CD14-positive monocyte (primary cell): ENCODE results near the gene EFHC1. TPM values are rescaled to one million over a fixed set of nuclear protein-coding genes. Genes with fewer than 3 reads are reported as not detected.

Experiments
- DNase-seq, 3 donors: peaks; one replicate each; pipeline ENCODE4 v3.0.0-alpha.2; 2011 to 2022
- H2AFZ ChIP-seq: 2 replicates; pipeline ENCODE4 v1.6.0; 2012; ENCODE audit warnings: mild to moderate bottlenecking, low read depth, low read length, inconsistent platforms; ENCODE audit not compliant: insufficient read depth, poor library complexity, severe bottlenecking
- H3K27ac ChIP-seq, 2 donors: 1 replicate in 1 of 2; 2 replicates in 1 of 2; pipeline ENCODE4 v1.5.1; 2012 to 2013; ENCODE audit warnings: low read length in 2 of 2, control low read depth in 1 of 2, inconsistent platforms in 1 of 2, low read depth in 1 of 2, mild to moderate bottlenecking in 1 of 2
- H3K27me3 ChIP-seq, 2 donors: one replicate each; pipeline versions ENCODE4 v1.6.0 to v1.6.1; 2011 to 2013; ENCODE audit warnings: low read length in 2 of 2; ENCODE audit not compliant: control insufficient read depth in 2 of 2, insufficient read depth in 2 of 2
- H3K36me3 ChIP-seq, 2 donors: replicated peaks in 1 of 2; 1 replicate in 1 of 2; 2 replicates in 1 of 2; pipeline versions ENCODE4 v1.5.1 to v1.6.1; 2012 to 2013; ENCODE audit warnings: low read length in 2 of 2, control low read depth in 1 of 2, inconsistent platforms in 1 of 2, mild to moderate bottlenecking in 1 of 2; ENCODE audit not compliant: insufficient read depth in 2 of 2, control insufficient read depth in 1 of 2
- H3K4me1 ChIP-seq, 2 donors: 1 replicate in 1 of 2; 2 replicates in 1 of 2; pipeline versions ENCODE4 v1.5.1 to v1.6.1; 2012 to 2013; ENCODE audit warnings: low read length in 2 of 2, control low read depth in 1 of 2, inconsistent platforms in 1 of 2, mild to moderate bottlenecking in 1 of 2, moderate library complexity in 1 of 2; ENCODE audit not compliant: insufficient read depth in 2 of 2, control insufficient read depth in 1 of 2
- H3K4me2 ChIP-seq: replicated peaks from 2 replicates; pipeline ENCODE3; 2012; ENCODE audit warnings: low read length, moderate library complexity, mild to moderate bottlenecking; ENCODE audit not compliant: poor library complexity, severe bottlenecking; ENCODE audit errors: extremely low read depth
- H3K4me3 ChIP-seq, 3 experiments: fragments of 200-600 bp in 1 of 3; sonication (generic) in 1 of 3; replicated peaks in 1 of 3; 1 replicate in 2 of 3; 2 replicates in 1 of 3; pipeline ENCODE4 v1.5.1; 2011 to 2013; ENCODE audit warnings: low read length in 3 of 3, mild to moderate bottlenecking in 3 of 3, control low read depth in 2 of 3, low read depth in 2 of 3, inconsistent platforms in 1 of 3, moderate library complexity in 1 of 3
- H3K79me2 ChIP-seq: 2 replicates; pipeline ENCODE4 v1.6.0; 2012; ENCODE audit warnings: mild to moderate bottlenecking, control low read depth, inconsistent platforms, low read length, moderate library complexity; ENCODE audit not compliant: insufficient read depth
- H3K9ac ChIP-seq: 2 replicates; pipeline ENCODE4 v1.6.0; 2017; ENCODE audit warnings: low read length, mild to moderate bottlenecking; ENCODE audit not compliant: insufficient read depth, poor library complexity, severe bottlenecking
- H3K9me3 ChIP-seq, 2 donors: replicated peaks in 1 of 2; 1 replicate in 1 of 2; 2 replicates in 1 of 2; pipeline versions ENCODE4 v1.5.1 to v1.6.1; 2012 to 2013; ENCODE audit warnings: low read length in 2 of 2, control low read depth in 1 of 2; ENCODE audit not compliant: control insufficient read depth in 1 of 2, insufficient read depth in 1 of 2
- H4K20me1 ChIP-seq: 2 replicates; pipeline ENCODE4 v1.6.0; 2012; ENCODE audit warnings: mild to moderate bottlenecking, low read length, control low read depth, moderate library complexity; ENCODE audit not compliant: insufficient read depth
- H3K27ac Mint-ChIP-seq, 7 donors: one replicate each; pipeline ENCODE4 v1.8.0; 2020; ENCODE audit warnings: mild to moderate bottlenecking in 7 of 7, mixed read lengths in 7 of 7, moderate library complexity in 6 of 7, inconsistent platforms in 2 of 7
- H3K27me3 Mint-ChIP-seq, 3 donors: one replicate each; pipeline ENCODE4 v1.8.0; 2021 to 2022; ENCODE audit warnings: low read depth in 3 of 3, mild to moderate bottlenecking in 3 of 3, mixed read lengths in 3 of 3, moderate library complexity in 3 of 3, inconsistent platforms in 1 of 3
- H3K36me3 Mint-ChIP-seq, 2 donors: one replicate each; pipeline ENCODE4 v1.8.0; 2020; ENCODE audit warnings: mixed read lengths in 2 of 2, inconsistent platforms in 1 of 2, mild to moderate bottlenecking in 1 of 2
- H3K4me1 Mint-ChIP-seq: one replicate; pipeline ENCODE4 v1.8.0; 2020; ENCODE audit warnings: mild to moderate bottlenecking, mixed read lengths
- H3K4me3 Mint-ChIP-seq, 2 donors: one replicate each; pipeline ENCODE4 v1.8.0; 2020; ENCODE audit warnings: mild to moderate bottlenecking in 2 of 2, mixed read lengths in 2 of 2, moderate library complexity in 1 of 2
- H3K9me3 Mint-ChIP-seq, 7 donors: one replicate each; pipeline ENCODE4 v1.8.0; 2020 to 2022; ENCODE audit warnings: mixed read lengths in 7 of 7, mild to moderate bottlenecking in 6 of 7, moderate library complexity in 6 of 7, inconsistent platforms in 2 of 7
- WGBS: methylation state at CpG from one replicate; pipeline ENCODE4 v1.1.5; 2013; ENCODE audit warnings: missing lambda C conversion rate; ENCODE audit not compliant: insufficient coverage; 5-methylcytosine and 5-hydroxymethylcytosine counted together
- intact Hi-C, 2 donors: fragments of 100-400 bp; cut with micrococcal nuclease; formaldehyde crosslinking; loops; one replicate each; pipeline versions ENCODE4 v1.15.0 to v1.15.1; 2023
- polyA plus RNA-seq, 3 donors: library from polyadenylated mRNA; depleted of rRNA in 1 of 3; unstranded in 2 of 3; stranded (reverse) in 1 of 3; fragments of 300-500 nt in 2 of 3; fragments of >200 nt in 1 of 3; fragmentation: Illumina TruSeq in 2 of 3; gene quantifications; 1 replicate in 2 of 3; 2 replicates in 1 of 3; pipeline ENCODE4 v1.2.3, GENCODE V29; 2012 to 2021
- TF ChIP-seq, protein P1 (sequence below): fragments of 200-600 bp; IDR thresholded peaks from one replicate; pipeline ENCODE4 v1.8.0; 2022; ENCODE audit warnings: antibody characterized with exemption, mild to moderate bottlenecking

Gene EFHC1
- polyA plus RNA-seq, 3 donors, result 0.30 to 13.5 (median 2.3) TPM

DNA sequence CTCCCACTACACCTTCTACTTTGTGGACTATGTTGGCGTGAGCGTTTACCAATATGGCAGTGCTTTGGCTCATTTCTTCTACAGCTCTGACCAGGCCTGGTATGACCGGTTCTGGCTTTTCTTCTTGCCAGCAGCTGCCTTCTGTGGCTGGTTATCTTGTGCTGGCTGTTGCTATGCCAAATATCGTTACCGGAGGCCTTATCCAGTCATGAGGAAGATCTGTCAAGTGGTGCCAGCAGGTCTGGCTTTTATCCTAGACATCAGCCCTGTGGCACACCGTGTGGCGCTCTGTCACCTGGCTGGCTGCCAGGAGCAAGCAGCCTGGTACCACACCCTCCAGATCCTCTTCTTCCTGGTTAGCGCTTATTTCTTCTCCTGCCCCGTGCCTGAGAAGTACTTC is 16.5 kb upstream of the EFHC1 start:
- Mint-ChIP-seq H3K9me3 (peaks cover 0 to 7% (median 0%) of the 10 kb centered on the region in 7 donors), H3K36me3 (peaks cover 26 to 34% of the 10 kb centered on the region in 2 donors), H3K4me3 (no peak overlapping the region), H3K4me1 (peaks cover 3% of the 10 kb centered on the region), H3K27me3 (no peaks in the 10 kb centered on the region), H3K27ac (peak overlapping the region in 1 of 7 donors; percentile 45)
- Histone ChIP-seq H3K4me1 (no peaks in the 10 kb centered on the region), H3K79me2 (no peaks in the 10 kb centered on the region), H3K9me3 (no peaks in the 10 kb centered on the region), H2AFZ (no peak overlapping the region), H3K4me3 (no peak overlapping the region), H3K9ac (no peak overlapping the region), H4K20me1 (peaks cover 4% of the 10 kb centered on the region), H3K27ac (no peak overlapping the region), H3K36me3 (peaks cover 19 to 31% of the 10 kb centered on the region in 2 donors), H3K27me3 (no peaks in the 10 kb centered on the region), H3K4me2 (no peak overlapping the region)
- intact Hi-C loops, result no loop called here
- no peak for DNase-seq
- TF ChIP-seq, protein P1, sequence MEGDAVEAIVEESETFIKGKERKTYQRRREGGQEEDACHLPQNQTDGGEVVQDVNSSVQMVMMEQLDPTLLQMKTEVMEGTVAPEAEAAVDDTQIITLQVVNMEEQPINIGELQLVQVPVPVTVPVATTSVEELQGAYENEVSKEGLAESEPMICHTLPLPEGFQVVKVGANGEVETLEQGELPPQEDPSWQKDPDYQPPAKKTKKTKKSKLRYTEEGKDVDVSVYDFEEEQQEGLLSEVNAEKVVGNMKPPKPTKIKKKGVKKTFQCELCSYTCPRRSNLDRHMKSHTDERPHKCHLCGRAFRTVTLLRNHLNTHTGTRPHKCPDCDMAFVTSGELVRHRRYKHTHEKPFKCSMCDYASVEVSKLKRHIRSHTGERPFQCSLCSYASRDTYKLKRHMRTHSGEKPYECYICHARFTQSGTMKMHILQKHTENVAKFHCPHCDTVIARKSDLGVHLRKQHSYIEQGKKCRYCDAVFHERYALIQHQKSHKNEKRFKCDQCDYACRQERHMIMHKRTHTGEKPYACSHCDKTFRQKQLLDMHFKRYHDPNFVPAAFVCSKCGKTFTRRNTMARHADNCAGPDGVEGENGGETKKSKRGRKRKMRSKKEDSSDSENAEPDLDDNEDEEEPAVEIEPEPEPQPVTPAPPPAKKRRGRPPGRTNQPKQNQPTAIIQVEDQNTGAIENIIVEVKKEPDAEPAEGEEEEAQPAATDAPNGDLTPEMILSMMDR, result no peak
- WGBS, result 86% methylated on average over 8 of the region's 9 CpGs

DNA sequence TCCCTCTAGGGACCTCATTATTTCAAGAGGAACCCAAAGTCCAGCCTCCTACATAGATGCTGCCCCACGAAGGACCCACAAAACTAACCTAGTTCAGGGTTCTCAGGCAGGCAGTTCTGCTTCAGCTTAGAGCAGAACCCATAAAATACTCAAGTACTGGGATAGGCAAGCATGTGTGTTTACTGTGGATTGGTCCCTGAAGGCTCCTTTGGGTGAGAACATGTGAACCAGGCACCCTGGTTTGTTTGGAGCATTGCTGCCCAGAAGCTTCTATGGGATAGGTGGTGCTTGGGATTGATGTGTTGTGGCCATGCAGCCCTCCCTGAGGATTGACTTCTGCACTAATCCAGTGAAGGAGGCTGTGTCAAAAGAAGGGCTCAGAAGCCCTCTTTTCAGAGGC is 14.9 kb upstream of the EFHC1 start:
- H3K27me3 Mint-ChIP-seq, result no peaks in the 10 kb centered on the region
- TF ChIP-seq, protein P1, result no peak
- Histone ChIP-seq H3K36me3 (peaks cover 19 to 31% of the 10 kb centered on the region in 2 donors), H3K27ac (no peak overlapping the region), H3K9ac (no peak overlapping the region), H3K4me2 (no peak overlapping the region), H3K4me1 (no peaks in the 10 kb centered on the region), H3K79me2 (no peaks in the 10 kb centered on the region), H3K4me3 (no peak overlapping the region), H4K20me1 (peaks cover under 1% of the 10 kb centered on the region), H3K27me3 (no peaks in the 10 kb centered on the region), H3K9me3 (no peaks in the 10 kb centered on the region), H2AFZ (no peak overlapping the region)
- intact Hi-C loops, result no loop called here
- peaks cover 26 to 34% of the 10 kb centered on the region in 2 donors for H3K36me3 Mint-ChIP-seq
- peaks cover 0 to 7% (median 0%) of the 10 kb centered on the region in 7 donors for H3K9me3 Mint-ChIP-seq
- no peak overlapping the region for H3K4me3 Mint-ChIP-seq
- H3K27ac Mint-ChIP-seq, result no peak overlapping the region
- no peak for DNase-seq
- no peaks in the 10 kb centered on the region for H3K4me1 Mint-ChIP-seq
- no CpG with 5 or more reads among the region's 1 CpG for WGBS
